ENCODE measurements around the gene ZNF337.
"Not testable (repeated sequence)": the region's sequence is repeated elsewhere in the genome, so short reads cannot be mapped to it uniquely, and the experiment has no call there.

The ZNF337 gene

DNA sequence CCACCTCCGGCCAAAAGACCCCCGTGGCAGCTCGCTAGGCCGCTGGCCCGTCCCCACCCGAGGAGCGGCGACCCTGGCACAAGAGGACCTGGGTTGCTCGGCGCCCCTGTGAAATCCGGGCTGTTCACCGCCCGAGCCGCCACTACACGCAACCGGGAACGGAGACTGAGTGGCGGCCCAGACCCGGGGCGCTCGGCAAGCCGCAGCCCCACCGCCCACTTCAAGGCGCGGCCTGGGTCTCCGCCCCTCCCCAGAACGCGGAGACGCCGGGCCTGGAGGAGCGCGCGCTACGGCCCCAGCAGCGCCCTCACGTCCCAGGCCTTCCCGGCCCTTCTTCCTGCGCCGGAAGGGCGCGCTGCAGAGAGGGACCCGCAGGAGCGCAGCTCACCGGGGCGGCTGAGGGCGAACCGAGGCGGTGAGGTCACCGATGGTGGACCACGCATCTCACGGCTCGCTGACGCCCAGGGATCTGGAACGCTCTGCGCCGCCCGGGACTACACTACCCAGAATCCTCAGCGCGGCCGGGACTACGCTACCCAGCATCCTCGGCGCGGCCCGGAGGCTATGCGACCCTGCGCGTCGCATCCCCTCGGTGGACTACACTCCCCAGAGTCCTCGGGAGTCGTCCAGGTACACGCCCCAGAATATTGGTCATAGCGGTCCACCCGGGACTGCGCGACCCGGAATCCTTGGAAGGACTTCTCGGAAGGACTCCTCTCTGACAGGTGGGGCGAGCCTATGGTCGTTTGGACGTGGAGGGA lies at the start of gene ZNF337:
Gene ZNF337 (minus strand): TSS at position 483 of the 761 bp plus-strand sequence. CDS start 10,436 bp downstream, outside the sequence.
- peak; percentile 94 for DNase-seq

DNA sequence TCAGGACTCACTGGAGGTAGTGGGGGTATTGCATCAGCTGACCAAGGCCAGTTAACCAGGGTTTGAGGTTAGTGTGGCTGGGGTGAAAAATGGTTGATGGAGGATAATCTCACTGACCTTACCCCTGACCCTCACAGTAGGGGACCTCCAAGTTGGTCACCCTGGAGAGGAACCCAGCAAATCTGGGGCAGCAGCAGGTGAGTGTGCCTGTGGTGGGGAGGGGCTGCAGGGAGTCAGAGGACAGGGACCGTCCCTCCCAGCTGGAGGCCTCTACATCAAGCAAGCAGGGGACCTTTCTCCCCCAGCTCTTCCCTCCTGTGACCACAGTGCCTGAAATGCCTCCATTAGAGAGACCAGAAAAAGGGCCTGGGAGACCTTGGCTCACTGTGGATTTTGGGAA lies 49.1 kb upstream of the ZNF337 start:
- no peak for DNase-seq

DNA sequence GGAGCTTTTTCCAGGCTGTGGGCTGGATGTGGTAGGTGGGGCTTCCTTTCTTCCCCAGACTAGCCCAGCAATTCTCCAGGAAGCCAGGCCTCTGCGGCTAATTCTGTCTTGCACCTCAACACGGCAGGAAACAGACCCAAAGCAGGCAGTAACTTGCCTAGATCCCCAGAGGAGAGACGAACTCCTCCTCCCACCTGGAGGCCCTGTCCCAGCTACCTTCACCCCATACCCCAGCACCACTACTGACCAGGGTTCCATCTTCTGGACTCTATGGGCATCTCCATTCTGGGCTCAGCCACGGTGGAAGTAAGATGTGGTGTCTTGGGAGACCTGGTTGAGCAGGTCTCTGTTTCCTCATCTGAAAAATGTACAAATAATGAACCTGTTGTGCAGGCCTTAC lies 48.4 kb upstream of the ZNF337 start:
- DNase-seq: no peak

DNA sequence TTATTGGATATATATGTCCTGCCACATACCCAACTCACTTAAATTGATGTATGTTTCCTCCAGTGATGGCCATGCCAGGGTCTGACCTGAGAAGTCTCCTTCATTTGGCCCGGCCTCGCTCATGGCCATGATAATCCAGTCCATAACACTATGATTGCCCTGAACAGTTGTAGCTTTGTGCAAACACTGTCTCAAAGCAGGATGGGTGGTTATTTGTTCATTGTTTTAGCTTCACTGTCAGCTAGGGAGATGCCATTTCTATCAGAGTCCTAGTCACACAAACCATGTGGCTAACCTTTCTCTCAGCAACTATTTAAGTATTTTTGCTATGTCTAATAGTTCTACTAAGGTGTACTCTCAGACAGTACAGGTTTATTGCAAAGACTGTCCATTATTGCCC lies 47.6 kb upstream of the ZNF337 start:
- DNase-seq: no peak

GRCh38 chr20:25741088-25741487 lies 44.4 kb upstream of the ZNF337 start:
- DNase-seq: no peak

DNA sequence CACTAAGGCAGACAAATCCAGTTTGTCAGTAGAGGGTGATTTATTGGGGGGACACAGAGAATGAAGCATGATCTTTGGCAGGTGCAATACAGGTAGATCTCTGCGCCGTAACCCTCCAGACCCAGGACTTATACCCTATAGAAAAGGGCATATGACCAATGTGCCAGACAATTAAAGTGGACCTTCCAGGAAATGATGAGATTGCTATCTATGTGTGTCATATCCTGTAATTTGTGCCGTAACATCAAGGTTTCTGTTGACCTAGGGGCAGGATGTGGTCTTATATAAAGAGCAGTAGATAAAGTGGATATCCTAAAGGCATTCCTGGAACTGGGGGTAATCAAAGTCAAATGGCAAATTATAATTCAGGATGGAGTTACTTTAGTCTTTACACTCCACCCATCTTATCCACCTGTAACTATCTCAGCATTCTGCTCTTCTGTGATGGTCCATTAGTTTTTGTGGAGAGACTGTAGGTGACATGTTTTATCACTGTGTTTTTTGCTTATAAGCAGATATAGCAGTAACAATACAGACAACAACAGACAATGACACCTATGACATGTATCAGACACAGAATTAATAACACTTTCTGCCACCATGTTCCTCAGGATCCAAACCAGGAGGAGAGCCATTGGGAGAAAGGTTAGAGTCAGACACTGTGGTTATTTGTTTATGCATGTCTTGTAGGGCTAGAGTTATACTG lies 43.1 kb upstream of the ZNF337 start:
- DNase-seq: no peak

GRCh38 chr20:25738198-25738597 lies 41.5 kb upstream of the ZNF337 start:
- no peak for DNase-seq

DNA sequence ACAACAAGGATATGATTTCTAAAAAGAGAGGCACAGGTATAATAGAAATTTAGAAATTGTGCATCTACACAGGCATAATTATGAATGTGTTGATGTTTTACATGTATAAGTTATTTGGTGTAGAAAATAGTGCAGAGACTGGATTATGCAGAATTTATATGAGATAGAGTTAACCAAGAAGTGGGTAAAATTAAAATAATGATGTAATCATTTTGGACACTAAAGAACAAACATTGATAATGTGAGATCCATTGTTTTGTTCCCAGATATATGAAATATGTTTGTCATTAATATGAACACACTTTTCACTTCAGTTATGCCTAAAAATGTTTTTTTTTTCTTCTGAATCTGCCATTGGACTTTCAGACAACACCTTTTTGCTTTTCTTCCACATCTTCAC lies 37.2 kb upstream of the ZNF337 start:
- DNase-seq: no peak

- DNase-seq: no peak
Measured at GRCh38 chr20:25730862-25731261, 34.2 kb upstream of the ZNF337 start.

- no peak for DNase-seq
Measured at GRCh38 chr20:25726357-25726756, 29.7 kb upstream of the ZNF337 start.

- DNase-seq: no peak
Measured at GRCh38 chr20:25725639-25726038, 29.0 kb upstream of the ZNF337 start.

GRCh38 chr20:25723975-25724374 lies 27.3 kb upstream of the ZNF337 start:
- DNase-seq: no peak

- DNase-seq: no peak
Measured at GRCh38 chr20:25720285-25720684, 23.6 kb upstream of the ZNF337 start.

GRCh38 chr20:25718896-25719809 lies 22.5 kb upstream of the ZNF337 start:
- DNase-seq: not testable (repeated sequence)

DNA sequence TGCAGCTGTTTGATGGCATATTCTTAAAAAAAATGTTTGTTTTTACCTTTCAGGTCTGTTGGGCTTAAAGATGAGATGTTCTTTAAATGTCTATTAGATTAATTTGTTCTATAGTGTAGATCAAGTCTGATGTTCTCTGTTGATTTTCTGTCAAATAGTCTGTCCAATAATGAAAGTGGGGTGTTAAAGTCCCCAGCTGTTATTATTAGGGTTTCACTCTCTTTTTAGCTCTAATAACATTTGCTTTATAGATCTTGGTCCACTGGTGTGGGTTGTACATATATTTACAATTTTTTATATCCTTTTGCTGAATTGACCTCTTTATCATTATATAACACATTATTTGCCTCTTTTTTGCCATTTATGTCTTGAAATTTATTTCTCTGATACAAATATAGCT lies 11.0 kb upstream of the ZNF337 start:
- DNase-seq: no peak

DNA sequence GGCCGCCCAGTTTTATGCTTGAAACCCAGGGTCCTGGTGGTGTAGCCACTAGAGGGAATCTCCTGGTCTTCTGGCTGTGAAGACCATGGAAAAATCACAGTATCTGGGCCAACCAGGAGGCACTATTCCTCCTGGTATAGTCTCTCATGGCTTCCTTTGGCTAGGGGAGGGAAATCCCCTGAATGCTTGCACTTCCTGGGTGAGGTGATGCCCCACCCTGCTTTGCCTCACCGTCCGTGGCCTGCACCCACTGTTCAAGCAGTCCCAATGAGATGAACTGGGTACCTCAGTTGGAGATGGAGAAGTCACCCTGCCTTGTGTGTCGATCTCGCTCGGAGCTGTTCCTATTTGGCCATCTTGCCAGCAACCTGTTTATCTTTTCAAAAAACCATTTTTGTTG lies 10.1 kb upstream of the ZNF337 start:
- no peak for DNase-seq

GRCh38 chr20:25705830-25706351 lies 9.2 kb upstream of the ZNF337 start:
- no peak for DNase-seq

DNA sequence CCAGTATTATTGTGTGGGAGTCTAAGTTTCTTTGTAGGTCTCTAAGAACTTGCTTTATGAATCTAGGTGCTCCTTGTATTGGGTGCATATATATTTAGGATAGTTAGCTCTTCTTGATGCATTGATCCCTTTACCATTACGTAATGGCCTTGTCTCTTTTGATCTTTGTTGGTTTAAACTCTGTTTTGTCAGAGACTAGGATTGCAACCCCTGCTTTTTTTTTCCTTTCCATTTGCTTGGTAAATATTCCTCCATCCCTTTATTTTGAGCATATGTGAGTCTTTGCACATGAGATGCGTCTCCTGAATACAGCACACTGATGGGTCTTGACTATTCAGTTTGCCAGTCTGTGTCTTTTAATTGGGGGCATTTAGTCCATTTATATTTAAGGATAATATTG lies 7.7 kb upstream of the ZNF337 start:
- not testable (repeated sequence) for DNase-seq

GRCh38 chr20:25700835-25701234 lies 4.2 kb upstream of the ZNF337 start:
- not testable (repeated sequence) for DNase-seq

GRCh38 chr20:25699914-25700313 lies 3.3 kb upstream of the ZNF337 start:
- DNase-seq: no peak

DNA sequence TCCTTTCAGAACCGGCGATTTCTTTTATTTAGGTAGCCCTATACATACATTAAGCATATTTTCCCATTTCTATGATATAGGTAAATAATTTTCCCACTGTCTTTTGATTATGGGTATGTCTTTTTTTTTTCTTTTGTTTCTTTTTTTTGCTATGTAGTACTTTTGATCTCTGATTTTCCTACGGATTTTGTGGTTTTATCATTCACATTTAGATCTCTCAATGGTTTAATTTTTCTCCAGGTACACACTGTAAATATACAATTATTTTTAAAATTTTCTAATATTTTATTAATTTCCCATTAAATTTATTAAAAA lies 436 bp upstream of the ZNF337 start:
- DNase-seq: no peak

- DNase-seq: no peak
Measured at GRCh38 chr20:25695532-25696370, 902 bp downstream of the ZNF337 start.
